Testis (tissue), 3 donors: Measurements from ENCODE around the gene REC114. TPM values are rescaled to one million over a fixed set of nuclear protein-coding genes. Genes with fewer than 3 reads are reported as not detected.

Experiments used
- DNase-seq: peaks from one replicate; pipeline ENCODE4 v3.0.0-alpha.2; 2019
- H3K27ac ChIP-seq, 2 donors: fragments of 200-600 bp; sonication (generic); one replicate each; pipeline ENCODE4 v1.5.1; 2019
- H3K27me3 ChIP-seq: fragments of 200-600 bp; sonication (generic); one replicate; pipeline ENCODE4 v1.5.1; 2019
- H3K36me3 ChIP-seq: fragments of 200-600 bp; sonication (generic); one replicate; pipeline ENCODE4 v1.5.1; 2017; ENCODE audit warnings: low read depth; ENCODE audit errors: missing control alignments
- H3K4me1 ChIP-seq: fragments of 200-600 bp; sonication (generic); one replicate; pipeline ENCODE4 v1.5.1; 2019
- H3K4me3 ChIP-seq, 2 donors: fragments of 200-600 bp; sonication (generic); one replicate each; pipeline ENCODE4 v1.5.1; 2017 to 2019
- H3K9me3 ChIP-seq: fragments of 200-600 bp; sonication (generic); one replicate; pipeline ENCODE4 v1.5.1; 2017
- POLR2A ChIP-seq: fragments of 450-650 bp; IDR thresholded peaks from one replicate; pipeline ENCODE4 v1.6.1; 2017; ENCODE audit warnings: antibody characterized with exemption, mild to moderate bottlenecking, moderate library complexity
- WGBS, 2 donors: methylation state at CpG; one replicate each; pipeline ENCODE4 v1.1.5; 2018; 5-methylcytosine and 5-hydroxymethylcytosine counted together
- intact Hi-C: fragments of 100-400 bp; cut with DNase I; formaldehyde crosslinking; loops from one replicate; pipeline ENCODE4 v1.15.1; 2023; ENCODE audit warnings: low total_unique reads
- polyA plus RNA-seq: library from polyadenylated mRNA; stranded (reverse); fragments of 350-450 nt; fragmentation: Illumina TruSeq; extraction: RNeasy Lipid Tissue Mini Kit (QIAGEN cat#74804); gene quantifications from one replicate; pipeline ENCODE4 v1.2.3, GENCODE V29; 2014; ENCODE audit warnings: low read depth, low replicate concordance; ENCODE audit not compliant: insufficient read depth
- total RNA-seq, 2 donors: library from RNA; depleted of rRNA; stranded (reverse); fragments of >200 nt; gene quantifications; one replicate each; pipeline ENCODE4 v1.2.3, GENCODE V29; 2016
- TF ChIP-seq, protein P1 (sequence below), 3 experiments: fragments of 450-650 bp in 2 of 3; fragments of 200-600 bp in 1 of 3; sonication (generic) in 1 of 3; IDR thresholded peaks; one replicate each; pipeline ENCODE4 v1.5.1; 2016 to 2019; ENCODE audit warnings: antibody characterized with exemption in 3 of 3, mild to moderate bottlenecking in 2 of 3, moderate library complexity in 1 of 3

REC114 gene
- total and polyA plus RNA-seq, 3 donors from 2014 or later, result 28.7 to 102 (median 28.8) TPM

DNA sequence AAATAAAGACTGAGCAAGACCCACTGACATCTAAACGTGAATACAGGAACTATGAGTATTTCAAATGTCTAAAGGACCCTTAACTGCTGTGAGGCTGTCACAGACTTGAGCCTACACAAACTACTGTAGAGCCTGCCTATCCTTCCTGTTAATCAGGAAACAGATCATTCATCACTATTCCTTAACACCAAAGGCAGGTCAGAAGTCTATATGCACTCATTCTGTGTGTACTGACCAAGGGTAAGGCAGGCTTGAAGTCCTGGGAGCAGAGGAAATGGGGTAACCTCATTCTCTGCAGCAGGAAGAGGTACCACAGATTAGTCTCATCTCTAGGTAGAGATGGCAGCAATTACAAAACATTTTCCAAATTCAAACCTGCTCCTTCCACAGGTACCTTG, 159.5 kb downstream of the REC114 start:
- Histone ChIP-seq H3K4me3 (no peak overlapping the region), H3K36me3 (no peaks in the 10 kb centered on the region), H3K27ac (peak overlapping the region in 1 of 2 donors; percentile 68), H3K9me3 (no peaks in the 10 kb centered on the region), H3K27me3 (no peaks in the 10 kb centered on the region), H3K4me1 (peaks cover 40% of the 10 kb centered on the region)
- no peak for TF ChIP-seq POLR2A
- TF ChIP-seq, protein P1, sequence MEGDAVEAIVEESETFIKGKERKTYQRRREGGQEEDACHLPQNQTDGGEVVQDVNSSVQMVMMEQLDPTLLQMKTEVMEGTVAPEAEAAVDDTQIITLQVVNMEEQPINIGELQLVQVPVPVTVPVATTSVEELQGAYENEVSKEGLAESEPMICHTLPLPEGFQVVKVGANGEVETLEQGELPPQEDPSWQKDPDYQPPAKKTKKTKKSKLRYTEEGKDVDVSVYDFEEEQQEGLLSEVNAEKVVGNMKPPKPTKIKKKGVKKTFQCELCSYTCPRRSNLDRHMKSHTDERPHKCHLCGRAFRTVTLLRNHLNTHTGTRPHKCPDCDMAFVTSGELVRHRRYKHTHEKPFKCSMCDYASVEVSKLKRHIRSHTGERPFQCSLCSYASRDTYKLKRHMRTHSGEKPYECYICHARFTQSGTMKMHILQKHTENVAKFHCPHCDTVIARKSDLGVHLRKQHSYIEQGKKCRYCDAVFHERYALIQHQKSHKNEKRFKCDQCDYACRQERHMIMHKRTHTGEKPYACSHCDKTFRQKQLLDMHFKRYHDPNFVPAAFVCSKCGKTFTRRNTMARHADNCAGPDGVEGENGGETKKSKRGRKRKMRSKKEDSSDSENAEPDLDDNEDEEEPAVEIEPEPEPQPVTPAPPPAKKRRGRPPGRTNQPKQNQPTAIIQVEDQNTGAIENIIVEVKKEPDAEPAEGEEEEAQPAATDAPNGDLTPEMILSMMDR (IDR thresholded peaks at IDR 0.05), result no peak
- DNase-seq, result no peak
- 18 to 36% methylated on average over 1 of the region's 1 CpG for WGBS, 2 donors
- intact Hi-C loops, result no loop called here

DNA sequence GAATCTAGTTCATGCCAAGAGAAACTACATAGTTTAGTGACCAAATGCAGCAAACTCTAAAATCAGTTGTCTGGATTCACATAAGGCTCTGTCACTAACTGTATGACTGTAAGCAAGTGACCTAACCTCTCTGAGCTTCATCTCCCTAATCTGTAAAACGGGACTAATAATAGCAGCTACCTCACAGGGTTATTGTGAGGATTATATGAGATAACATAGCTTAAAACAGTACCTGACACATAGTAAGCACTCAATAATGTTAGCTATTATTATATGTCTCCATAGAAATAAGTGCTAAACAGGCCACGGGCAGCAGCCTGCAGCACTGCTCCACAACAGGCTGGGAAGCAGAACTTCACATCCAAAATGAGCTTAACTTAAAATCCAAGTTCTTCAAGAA, 160.0 kb downstream of the REC114 start:
- intact Hi-C loops, result no loop called here
- Histone ChIP-seq H3K27ac (no peak overlapping the region), H3K9me3 (no peaks in the 10 kb centered on the region), H3K27me3 (no peaks in the 10 kb centered on the region), H3K4me1 (peaks cover 44% of the 10 kb centered on the region), H3K36me3 (no peaks in the 10 kb centered on the region), H3K4me3 (no peak overlapping the region)
- no peak for TF ChIP-seq POLR2A
- TF ChIP-seq, protein P1 (IDR thresholded peaks at IDR 0.05), result no peak
- DNase-seq, result no peak
- WGBS, 2 donors, result 47 to 57% methylated on average over 2 of the region's 2 CpGs

DNA sequence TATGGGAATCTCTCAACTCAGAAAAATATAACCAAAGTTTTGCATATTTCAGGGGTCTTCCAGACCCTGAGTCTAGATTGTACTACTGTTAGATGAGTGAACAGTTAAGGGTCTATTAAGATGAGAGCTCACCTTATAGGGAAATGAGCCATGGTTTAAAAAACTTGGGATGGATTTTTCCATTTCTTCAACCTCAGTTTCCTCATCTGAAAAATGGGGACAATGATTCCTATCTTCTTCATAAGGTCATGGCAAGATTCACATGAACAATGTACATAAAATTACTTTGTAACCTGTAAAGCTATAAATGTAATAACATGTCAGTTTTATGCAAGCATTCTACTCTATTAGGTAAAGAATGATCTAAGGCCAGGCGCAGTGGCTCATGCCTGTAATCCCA, 161.5 kb downstream of the REC114 start:
- Histone ChIP-seq H3K27ac (no peak overlapping the region), H3K4me1 (peaks cover 42% of the 10 kb centered on the region), H3K27me3 (no peaks in the 10 kb centered on the region), H3K9me3 (no peaks in the 10 kb centered on the region), H3K36me3 (no peaks in the 10 kb centered on the region), H3K4me3 (no peak overlapping the region)
- no peak for DNase-seq
- 95 to 100% methylated on average over 1 of the region's 1 CpG for WGBS, 2 donors
- intact Hi-C loops, result no loop called here
- no peak for TF ChIP-seq POLR2A
- TF ChIP-seq, protein P1 (IDR thresholded peaks at IDR 0.05), result no peak

DNA sequence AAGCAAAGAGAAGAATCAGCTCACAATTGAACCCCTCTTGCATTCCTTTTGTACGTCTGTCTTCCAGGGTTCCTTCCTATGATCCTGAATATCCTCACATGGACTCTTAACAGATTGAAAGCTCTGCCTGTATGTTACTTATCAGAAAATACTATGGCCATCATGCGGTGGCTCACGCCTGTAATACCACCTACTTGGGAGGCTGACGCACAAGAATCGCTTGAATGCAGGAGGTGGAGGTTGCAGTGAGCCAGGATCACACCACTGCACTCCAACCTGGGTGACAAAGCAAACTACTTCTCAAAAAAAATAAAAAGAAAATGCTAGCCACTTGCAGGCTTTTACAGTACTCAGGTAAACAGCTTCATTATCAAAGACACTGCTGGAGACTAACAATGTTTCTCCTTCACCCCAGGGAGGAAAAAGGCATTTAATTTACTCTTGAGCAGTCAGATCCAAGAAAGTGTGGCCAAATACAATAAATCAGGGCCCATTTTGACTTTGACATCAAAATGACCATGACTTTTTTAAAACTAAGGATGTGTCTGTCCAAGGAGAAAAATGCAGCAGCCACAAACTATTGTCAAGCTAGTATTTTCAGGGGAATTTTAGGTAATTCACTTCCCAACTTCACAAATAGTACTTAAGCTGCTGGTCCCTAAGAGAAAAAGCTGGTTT, 162.9 kb downstream of the REC114 start:
- TF ChIP-seq, protein P1 (IDR thresholded peaks at IDR 0.05), result no peak
- no peak for TF ChIP-seq POLR2A
- no peak for DNase-seq
- Histone ChIP-seq H3K27me3 (no peaks in the 10 kb centered on the region), H3K36me3 (no peaks in the 10 kb centered on the region), H3K4me3 (no peak overlapping the region), H3K4me1 (peaks cover 35% of the 10 kb centered on the region), H3K9me3 (no peaks in the 10 kb centered on the region), H3K27ac (no peak overlapping the region)
- intact Hi-C loops, result no loop called here
- 94 to 95% methylated on average over 5 of the region's 5 CpGs for WGBS, 2 donors

DNA sequence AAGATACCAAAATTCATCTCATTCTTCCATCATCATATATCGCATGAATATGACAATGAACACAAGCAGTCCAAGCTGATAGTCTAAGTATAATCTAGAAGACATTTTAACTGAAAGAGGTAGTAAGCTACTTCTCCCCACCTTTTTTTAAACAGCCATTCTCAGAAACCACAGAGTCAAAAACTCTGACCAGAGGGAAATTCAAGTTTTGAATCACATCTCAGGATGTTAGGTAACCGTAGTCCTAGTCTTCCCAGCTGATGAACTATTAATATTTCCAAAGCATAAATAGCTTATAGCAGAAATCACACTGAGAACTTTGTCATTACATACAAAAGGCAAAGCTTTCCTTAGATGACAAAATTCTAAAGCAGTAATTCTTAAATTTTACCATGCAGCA, 164.4 kb downstream of the REC114 start:
- no peak overlapping the region for H3K4me3 ChIP-seq
- no peaks in the 10 kb centered on the region for H3K27me3 ChIP-seq
- intact Hi-C loops, result no loop called here
- 79 to 84% methylated on average over 2 of the region's 2 CpGs for WGBS, 2 donors
- no peak for DNase-seq
- H3K4me1 ChIP-seq, result peaks cover 25% of the 10 kb centered on the region
- no peaks in the 10 kb centered on the region for H3K36me3 ChIP-seq
- H3K9me3 ChIP-seq, result no peaks in the 10 kb centered on the region
- TF ChIP-seq, protein P1 (IDR thresholded peaks at IDR 0.05), result no peak
- TF ChIP-seq POLR2A, result no peak
- H3K27ac ChIP-seq, result no peak overlapping the region
